ENCODE results near the gene HSD17B7. TPM values are rescaled to one million over a fixed set of nuclear protein-coding genes. Genes with fewer than 3 reads are reported as not detected.

HSD17B7 gene
- total and polyA plus RNA-seq, 2 of the 13 experiments (the other 11 are each of a cell fraction or from before 2014, with no cell fraction given): 43.9 to 84.9 TPM

- TF ChIP-seq PATZ1 (CRISPR knock-in tag; IDR thresholded peaks at IDR 0.05) (no peak), E2F1 (CRISPR knock-in tag; IDR thresholded peaks at IDR 0.05) (no peak), ERF (CRISPR knock-in tag; IDR thresholded peaks at IDR 0.05) (no peak), ARID3A (IDR thresholded peaks at IDR 0.05; ENCODE audit: low read depth, low read length) (no peak), TIGD3 (CRISPR knock-in tag; IDR thresholded peaks at IDR 0.05; ENCODE audit: borderline replicate concordance) (no peak), AHR (CRISPR knock-in tag; IDR thresholded peaks at IDR 0.05) (no peak), SRSF1 (optimal IDR thresholded peaks at IDR 0.05; ENCODE audit: low read depth, low read length) (no peak), ATF7 (IDR thresholded peaks at IDR 0.05) (no peak), ATF7 (CRISPR knock-in tag; IDR thresholded peaks at IDR 0.05) (no peak), DRAP1 (CRISPR knock-in tag; IDR thresholded peaks at IDR 0.05) (no peak), KLF13 (CRISPR knock-in tag; IDR thresholded peaks at IDR 0.05) (no peak), ZBTB21 (CRISPR knock-in tag; IDR thresholded peaks at IDR 0.05) (no peak), ZNF264 (CRISPR knock-in tag; IDR thresholded peaks at IDR 0.05) (no peak), ZBTB26 (CRISPR knock-in tag; IDR thresholded peaks at IDR 0.05; ENCODE audit: borderline replicate concordance) (no peak), ZNF326 (CRISPR knock-in tag; IDR thresholded peaks at IDR 0.05; ENCODE audit: borderline replicate concordance) (no peak)
Observed at GRCh38 chr1:162856260-162856659, 65.8 kb downstream of the HSD17B7 start (continued).
